HG03457 (cell line): ENCODE data around the gene DIP2C.
"Not testable (repeated sequence)": the region's sequence is repeated elsewhere in the genome, so short reads cannot be mapped to it uniquely, and the experiment has no call there.

Experiments
- ATAC-seq: cut with Tn5 transposase; IDR thresholded peaks from one replicate; pipeline ENCODE4 v1.9.1; 2021; ENCODE audit warnings: moderate number of reproducible peaks; ENCODE audit not compliant: unreplicated experiment

The DIP2C gene

GRCh38 chr10:525565-526315 lies 163.7 kb downstream of the DIP2C start:
- ATAC-seq, result no peak

DNA sequence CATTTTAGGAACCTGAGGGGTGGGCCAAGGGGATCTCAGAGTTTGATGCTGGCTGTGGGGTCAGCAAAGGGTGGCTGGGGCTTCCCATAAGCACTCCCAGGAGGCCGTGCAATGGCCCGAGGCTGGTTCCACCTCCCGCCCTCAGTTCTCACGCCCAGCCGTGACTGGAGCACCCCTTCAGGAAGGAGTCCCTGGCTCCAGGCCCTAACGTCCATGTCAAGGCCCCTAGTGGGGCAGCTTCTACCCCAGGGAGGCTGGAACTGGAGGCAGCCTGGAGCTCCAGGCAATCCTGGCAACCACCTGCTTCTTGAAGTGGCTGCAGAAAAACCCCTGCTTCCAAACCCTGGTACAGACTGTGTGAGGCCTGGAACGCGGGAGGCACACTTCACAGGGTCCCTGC lies 165.5 kb downstream of the DIP2C start:
- no peak for ATAC-seq

DNA sequence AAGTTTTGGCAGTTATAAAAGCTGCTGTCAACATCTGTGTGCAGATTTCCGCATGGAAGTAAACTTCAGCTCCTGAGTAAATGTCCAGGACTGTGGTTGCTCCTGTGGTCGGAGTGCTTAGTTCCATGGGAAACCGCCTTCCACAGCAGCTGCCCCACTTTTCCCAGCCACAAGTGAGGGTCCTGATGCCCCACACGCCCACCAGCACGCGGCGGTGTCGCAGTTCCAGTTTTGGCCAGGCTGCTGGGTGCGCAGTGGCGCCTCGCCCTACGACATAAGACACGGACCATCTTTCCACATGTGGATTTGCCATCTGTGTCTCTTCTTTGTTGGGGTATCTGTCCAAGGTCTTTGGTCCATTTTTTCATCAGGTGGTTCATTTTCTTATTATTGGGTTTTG lies 167.1 kb downstream of the DIP2C start:
- ATAC-seq, result no peak

DNA sequence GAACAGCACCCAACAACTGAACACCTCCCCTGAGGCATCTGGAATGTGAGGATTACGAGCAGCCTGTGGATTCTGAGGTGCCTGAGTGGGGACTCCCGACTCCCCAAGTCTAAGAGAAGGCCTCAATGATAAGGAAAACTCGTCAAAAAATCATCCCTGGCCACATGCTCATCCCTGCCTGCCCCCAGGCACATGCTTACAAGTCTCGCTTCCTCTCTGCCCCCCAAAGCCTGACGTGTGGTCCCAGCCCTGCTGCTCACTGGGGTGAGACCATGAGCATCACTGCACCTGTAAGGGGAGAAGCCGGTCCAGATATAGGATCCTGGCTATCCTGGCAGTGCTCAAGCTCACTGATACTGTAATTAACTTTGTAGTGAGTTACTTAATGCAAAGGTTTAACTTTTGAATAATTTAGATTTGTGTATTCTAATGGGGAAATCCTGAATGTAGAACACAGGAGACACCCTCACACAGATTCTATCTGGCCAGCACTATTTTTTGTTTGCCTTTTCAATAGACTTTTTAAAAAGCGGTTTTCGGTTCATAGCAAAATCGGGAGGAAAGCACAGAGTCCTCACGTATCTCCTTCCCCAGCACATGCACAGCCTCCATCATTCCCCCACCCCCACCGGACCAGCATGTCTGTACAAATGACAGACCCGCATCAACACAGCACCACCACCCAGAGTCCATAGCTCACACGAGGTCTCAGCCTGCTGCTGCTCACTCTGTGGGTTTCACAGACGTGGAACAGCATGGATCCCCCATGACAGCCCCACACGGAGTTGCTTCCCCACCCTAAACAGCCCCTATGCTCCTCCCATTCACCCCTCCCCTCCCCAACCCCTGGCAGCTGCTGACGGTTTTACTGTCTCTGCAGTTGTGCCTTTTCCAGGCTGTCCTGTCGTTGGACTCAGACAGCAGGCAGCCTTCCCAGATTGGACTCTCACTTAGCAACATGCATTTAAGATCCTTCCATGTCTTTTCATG lies 167.9 kb downstream of the DIP2C start:
- ATAC-seq, result no peak

GRCh38 chr10:520402-520787 lies 169.1 kb downstream of the DIP2C start:
- ATAC-seq, result no peak

DNA sequence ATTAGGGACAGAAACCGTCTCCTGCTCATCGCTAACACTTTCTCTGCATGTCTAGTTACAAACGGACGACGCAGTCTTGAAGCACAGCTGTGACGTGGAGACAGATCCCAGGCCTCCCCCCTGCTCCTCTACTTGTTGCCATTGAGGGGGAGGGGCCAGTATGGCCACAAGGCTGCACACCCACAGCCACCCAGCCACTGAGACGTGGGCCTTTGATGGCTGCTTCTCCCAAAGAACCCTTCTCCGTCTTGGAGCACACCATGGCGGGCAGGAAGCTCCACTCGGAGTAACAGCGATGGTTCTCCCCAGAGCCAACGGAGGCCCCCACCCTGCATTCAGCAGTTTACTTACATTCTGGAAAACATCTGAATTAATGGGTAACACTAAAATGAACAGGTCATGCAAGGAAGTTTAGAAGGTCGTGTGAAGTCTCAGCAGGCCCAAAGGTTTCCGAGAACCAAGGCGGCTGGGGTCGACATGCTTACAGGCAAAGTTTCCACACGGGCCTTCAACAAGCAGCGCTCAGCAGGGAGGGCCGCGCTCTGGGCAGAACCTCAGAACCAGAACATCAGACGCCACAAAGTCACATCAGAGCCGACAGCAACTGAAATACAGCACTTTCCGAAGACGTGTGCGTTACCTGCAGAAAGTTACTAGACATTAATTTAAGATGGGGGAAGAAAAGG lies 169.6 kb downstream of the DIP2C start:
- no peak for ATAC-seq

DNA sequence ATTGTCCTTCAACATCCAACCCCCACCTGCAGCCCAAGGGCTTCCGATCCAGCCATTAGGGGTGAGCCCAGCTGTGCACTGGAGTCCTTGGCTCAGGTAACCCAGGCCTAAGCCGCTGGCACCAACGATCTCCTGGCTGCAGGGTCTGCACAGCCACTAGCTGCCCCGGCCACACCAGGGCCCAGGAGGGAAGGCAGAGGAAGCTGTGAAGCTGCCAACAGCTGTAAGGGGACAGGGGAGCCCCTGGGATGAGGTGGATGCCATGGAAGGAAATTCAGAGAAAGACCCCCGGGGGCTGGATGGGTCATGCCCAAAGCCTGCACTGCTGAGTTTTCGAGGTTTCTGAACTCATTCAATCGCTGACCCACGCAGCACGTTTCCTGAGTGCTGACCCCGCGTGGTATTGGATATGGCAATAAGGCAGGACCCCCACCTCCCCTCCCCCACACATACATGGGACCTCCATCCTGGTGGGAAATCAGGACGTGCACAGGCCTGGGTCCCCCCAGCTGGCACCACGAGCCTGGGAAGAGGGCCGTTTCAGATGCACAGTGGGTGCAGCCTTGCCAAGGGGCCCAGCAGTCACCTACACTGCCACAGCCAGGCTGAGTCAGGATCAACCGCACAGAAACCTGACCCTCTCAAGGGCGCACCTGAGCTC lies 170.3 kb downstream of the DIP2C start:
- ATAC-seq, result no peak

GRCh38 chr10:517872-518475 lies 171.5 kb downstream of the DIP2C start:
- no peak for ATAC-seq

DNA sequence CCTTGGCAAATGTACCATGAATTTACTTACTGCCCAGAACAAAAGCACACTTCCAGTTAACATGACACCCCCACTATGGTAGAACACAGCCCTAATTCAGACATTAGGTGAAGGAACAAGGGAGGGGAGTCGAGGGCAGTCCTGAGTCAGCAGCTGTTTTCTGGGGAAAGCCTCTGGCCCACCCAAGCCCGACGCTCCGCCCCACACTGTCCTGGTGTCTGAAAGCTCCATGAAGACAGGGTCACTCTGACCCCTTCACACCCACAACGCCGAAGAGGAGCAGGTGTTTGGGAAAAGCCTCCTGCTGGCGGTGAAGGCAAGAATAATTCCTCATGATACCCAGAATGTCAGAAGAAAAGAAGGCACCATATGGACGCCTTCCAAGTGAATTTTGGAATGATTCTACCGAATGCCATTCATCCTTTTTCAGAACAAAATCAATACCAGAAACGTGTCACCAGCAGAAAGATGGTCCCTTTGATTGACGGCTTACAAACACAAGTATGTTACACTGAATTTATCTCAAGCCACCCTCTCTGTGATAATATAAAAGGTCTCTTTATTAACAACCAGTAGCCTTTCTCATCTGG lies 172.1 kb downstream of the DIP2C start:
- ATAC-seq, result no peak

DNA sequence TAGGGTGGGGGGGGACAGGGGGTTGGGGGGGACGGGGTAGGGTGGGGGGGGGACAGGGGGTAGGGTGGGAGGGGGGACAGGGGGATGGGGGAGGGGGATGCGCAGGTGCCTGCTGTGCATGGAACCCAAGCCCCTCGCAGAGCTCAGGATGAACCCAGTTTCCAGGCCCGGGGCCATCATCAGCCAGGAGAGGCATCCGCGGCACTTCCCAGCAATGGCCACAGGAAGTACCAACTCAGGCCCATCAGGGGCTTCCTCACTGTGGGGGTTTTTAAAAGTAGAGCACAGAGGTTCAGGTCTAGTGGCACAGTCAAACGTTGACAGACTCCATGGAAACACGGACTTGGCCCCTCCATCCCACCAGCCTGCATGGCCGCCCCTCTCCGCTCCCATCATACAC lies 172.7 kb downstream of the DIP2C start:
- ATAC-seq, result no peak

DNA sequence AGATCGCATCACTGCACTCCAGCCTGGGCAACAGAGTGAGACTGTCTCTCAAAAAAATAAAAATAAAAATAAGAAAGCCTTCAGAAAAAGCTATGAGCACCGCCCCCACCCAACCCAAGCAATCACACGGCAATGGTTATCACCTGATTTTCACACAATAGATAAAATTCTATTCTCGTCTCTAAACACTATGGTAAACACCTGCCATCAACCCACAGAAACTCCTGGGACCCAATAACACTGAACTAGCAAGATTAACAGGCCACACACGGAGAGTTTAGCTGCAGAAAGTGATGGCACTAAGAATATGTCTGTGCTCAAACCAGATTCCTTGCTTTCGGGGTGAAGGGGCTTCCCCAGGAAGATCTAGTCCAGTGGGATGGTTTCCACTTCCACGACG lies 173.8 kb downstream of the DIP2C start:
- no peak for ATAC-seq

DNA sequence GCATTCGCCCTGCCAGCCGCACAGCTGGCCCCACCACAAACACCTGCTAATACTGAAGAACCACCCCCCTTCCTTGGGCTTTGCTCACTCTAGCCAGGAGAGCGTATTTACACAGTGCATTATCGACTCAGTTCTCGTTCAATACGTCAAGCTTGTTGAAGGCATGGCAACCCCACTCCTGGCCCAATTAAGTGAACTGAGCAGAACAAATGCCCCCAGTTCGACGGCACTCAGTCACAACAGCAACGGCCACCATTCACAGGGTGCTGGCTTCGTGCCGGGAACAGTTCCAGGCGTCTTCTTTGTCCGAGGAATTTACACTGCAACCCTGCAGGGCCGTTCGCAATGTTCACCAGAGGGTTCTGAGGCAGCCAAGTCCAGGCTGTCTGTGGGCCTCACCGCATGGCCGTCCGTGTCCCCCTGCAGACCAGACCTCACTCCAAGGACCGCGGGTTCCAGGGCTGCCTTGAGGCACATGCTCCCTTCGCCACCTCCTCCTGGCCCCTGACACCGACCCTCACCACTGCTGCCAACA lies 175.3 kb downstream of the DIP2C start:
- no peak for ATAC-seq

GRCh38 chr10:513393-513792 lies 176.1 kb downstream of the DIP2C start:
- ATAC-seq, result no peak

GRCh38 chr10:512661-513060 lies 176.8 kb downstream of the DIP2C start:
- not testable (repeated sequence) for ATAC-seq

GRCh38 chr10:511849-512191 lies 177.6 kb downstream of the DIP2C start:
- ATAC-seq, result no peak

DNA sequence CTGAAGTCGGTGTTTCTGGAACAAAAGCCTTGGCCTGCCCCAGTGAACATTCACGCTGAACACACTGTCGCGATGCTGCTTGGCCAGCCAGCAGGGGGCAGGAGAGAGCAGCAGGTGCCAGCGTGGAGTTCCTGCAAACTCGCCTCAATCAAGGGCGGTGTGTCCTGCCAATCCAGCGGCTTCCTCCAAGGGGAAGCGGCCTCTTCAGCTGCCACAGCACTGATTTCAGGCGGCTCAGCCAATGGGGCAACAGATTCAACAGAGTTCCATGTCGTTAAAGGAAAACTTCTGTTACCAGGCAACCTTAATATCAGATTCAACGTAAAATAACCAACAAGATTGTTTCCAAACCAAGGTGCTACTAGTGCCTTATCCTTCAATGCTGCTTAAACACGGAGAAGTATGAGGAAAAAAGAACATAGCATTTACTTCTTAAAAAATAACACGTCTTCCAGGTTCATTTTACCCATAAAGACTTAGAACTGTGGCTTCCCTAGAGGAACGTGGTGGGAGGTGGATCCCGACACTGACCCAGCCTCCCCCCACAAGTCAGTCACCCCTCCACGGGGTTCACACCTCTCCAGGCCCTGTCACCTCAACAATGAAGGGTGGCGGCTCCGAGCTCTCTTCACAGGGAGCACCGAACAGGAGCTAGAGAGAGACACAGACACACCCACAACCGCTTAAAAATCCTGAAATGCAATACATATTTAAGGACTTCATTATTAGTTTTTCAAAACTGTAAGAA lies 178.2 kb downstream of the DIP2C start:
- no peak for ATAC-seq

DNA sequence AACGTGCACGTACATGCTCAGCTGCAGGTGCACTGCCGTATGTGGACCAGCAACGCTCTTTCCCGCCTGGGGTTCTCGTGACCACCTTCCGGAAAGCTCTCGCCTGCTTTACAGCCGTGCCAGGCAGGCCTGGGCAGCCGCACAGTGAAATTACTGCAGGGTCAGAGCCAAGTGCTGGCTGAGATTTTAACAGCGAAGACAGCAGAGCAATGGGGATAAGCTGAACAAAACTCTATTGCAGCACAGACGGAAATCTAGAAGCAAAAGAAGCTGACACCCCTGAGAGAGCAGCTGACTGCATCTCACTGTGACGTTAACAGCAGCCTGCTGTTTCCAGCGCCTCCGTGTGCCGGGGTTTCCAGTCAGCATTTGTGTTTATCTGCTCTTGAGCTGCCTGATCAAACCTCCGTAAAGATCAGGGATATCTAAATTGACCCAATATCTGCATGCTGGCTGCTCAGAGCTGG lies 179.0 kb downstream of the DIP2C start:
- no peak for ATAC-seq

GRCh38 chr10:509361-510102 lies 179.9 kb downstream of the DIP2C start:
- no peak for ATAC-seq
